ENCODE measurements around the gene PNISR.

PNISR gene

DNA sequence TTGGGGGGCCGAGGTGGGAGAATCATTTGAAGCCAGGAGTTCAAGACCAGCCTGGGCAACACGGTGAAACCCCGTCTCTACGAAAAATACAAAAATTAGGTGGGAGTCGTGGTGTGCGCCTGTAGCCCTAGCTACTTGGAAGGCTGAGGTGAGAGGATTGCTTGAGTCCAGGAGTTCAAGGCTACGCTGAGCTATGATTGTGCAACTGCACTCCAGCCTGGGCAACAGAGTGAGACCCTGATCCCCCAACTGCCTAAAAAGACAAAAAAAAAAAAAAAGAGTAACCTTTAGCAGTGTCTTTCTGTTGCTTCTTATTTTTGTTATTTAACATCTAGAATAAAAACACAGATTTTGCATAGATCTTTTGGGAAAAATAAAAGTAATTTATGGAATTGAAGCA lies 18.0 kb downstream of the PNISR start:
- DNase-seq (ENCODE audit: low read depth) = no peak
- H3K4me3 ChIP-seq (ENCODE audit: low read depth, low read length) = no peak overlapping the region
- TF ChIP-seq, protein P1, sequence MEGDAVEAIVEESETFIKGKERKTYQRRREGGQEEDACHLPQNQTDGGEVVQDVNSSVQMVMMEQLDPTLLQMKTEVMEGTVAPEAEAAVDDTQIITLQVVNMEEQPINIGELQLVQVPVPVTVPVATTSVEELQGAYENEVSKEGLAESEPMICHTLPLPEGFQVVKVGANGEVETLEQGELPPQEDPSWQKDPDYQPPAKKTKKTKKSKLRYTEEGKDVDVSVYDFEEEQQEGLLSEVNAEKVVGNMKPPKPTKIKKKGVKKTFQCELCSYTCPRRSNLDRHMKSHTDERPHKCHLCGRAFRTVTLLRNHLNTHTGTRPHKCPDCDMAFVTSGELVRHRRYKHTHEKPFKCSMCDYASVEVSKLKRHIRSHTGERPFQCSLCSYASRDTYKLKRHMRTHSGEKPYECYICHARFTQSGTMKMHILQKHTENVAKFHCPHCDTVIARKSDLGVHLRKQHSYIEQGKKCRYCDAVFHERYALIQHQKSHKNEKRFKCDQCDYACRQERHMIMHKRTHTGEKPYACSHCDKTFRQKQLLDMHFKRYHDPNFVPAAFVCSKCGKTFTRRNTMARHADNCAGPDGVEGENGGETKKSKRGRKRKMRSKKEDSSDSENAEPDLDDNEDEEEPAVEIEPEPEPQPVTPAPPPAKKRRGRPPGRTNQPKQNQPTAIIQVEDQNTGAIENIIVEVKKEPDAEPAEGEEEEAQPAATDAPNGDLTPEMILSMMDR (conservative IDR thresholded peaks at IDR 0.05; ENCODE audit: low read depth, low read length) = no peak

DNA sequence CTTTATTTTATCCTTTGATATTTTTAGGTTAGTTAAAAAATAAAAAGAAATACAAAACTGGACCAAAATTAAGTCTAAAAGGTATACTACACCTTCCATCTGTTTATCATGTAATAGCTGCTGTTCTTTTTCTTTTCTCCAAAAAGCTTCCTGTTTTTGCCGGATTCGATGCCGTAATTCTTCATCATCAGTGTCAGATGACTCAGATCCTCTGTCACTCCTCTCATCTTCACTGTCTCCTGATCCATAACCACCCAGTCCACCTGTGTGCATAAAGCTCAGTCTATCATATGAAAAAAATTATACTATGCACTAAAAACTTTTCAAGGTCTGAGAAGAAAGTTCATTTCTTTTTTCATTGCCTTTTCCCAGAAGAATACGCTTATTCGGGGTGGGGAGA lies 22.7 kb downstream of the PNISR start:
- TF ChIP-seq, protein P1 (conservative IDR thresholded peaks at IDR 0.05; ENCODE audit: low read depth, low read length) = no peak
- no peak for DNase-seq (ENCODE audit: low read depth)
- H3K4me3 ChIP-seq (ENCODE audit: low read depth, low read length) = no peak overlapping the region

DNA sequence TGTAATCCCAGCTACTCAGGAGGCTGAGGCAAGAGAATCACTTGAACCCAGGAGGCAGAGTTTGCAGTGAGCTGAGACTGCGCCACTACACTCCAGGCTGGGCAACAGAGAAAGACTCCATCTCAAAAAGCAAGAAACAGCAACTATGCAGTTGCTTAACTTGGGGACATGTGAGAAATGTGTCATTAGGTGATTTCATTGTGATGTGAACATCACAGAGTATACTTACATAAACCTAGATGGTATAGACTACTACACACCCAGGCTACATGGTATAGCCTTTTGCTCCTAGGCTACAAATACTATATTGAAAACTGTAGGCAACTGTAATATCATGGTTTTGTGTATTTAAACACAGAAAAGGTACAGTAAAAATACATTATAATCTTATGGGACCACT lies 27.8 kb downstream of the PNISR start:
- TF ChIP-seq, protein P1 (conservative IDR thresholded peaks at IDR 0.05; ENCODE audit: low read depth, low read length) = no peak
- no peak for DNase-seq (ENCODE audit: low read depth)
- H3K4me3 ChIP-seq (ENCODE audit: low read depth, low read length) = no peak overlapping the region

DNA sequence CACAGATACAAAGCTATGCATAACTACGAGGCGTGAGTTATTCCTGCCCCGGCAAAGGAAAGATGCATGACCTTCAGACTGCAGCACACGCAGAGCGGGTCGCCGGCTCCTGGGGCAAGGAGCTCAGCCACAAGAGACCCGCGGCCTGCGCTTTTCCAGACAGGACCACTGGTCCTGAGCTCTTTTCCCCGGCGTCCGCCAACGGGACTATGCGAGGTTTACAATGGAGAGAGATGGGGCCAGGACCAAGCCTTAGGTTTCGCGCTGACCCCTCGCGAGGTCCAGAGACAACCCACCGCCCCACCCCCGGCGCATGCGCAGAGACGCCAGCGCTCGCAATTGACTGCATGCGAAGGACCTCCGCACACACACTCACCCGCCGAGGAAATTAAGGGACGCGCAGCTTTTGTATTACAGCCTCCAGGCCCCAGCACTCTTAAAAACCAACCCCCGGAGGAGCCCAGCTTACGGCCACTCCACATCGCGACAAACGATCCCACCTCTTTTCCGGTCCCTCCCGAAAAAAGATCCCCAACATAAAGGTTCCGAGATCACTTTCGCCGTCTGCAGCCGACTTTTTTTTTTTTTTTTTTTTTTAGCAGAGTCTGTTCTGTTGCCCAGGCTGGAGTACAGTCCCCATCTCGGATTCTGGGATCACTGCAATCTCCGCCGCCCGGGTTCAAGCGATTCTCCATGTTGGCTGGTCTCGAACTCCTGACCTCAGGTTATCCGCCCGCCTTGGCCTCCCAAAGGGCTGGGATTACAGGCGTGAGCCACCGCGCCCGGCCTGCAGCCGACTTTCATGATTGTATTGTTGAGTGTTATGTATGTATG lies 31.2 kb downstream of the PNISR start, which contains the start of gene COQ3:
TSS of gene COQ3 (minus strand) at position 498 of the 834 bp plus-strand sequence. CDS start at position 482, 16 bp downstream.
- TF ChIP-seq, protein P1 (conservative IDR thresholded peaks at IDR 0.05; ENCODE audit: low read depth, low read length) = no peak
- DNase-seq (ENCODE audit: low read depth) = peak; percentile 75
- peak within 1 kb of the TSS; percentile 87 for H3K4me3 ChIP-seq (ENCODE audit: low read depth, low read length)

DNA sequence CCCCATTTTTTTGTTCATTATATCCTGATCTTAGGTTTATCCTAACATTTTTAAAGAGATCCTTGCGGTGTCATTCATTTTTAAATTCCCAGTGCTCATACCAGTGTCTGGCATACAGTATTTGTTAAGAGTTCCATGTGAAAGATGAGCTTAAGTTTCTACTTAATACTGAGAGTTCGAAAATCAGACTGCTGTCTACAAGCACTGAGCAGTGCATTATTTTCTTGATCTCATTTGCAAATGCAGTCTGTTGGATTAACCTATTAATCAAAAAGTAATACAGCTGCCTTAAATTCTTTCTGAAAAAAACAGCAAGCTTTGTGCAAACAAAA lies 31.8 kb downstream of the PNISR start:
- H3K4me3 ChIP-seq (ENCODE audit: low read depth, low read length) = peak overlapping the region; percentile 87
- TF ChIP-seq, protein P1 (conservative IDR thresholded peaks at IDR 0.05; ENCODE audit: low read depth, low read length) = no peak
- DNase-seq (ENCODE audit: low read depth) = peak; percentile 39

DNA sequence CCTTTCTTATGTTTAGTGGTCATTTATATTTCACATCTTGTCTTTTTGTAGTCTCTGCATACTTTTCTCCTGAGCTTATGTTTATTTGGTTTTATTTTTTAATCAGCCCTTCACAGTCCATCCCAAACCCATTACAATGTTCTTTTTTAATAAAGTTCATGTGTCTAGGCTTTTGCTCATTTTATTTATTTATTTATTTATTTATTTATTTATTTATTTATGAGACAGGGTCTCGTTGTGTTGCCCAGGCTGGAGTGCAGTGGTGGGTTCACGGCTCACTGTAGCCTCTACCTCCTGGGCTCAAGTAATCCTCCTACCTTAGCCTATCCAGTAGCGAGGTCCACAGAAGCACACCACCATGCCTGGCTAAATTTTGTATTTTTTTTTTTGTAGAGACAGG lies 34.2 kb downstream of the PNISR start:
- no peak for DNase-seq (ENCODE audit: low read depth)
- no peak overlapping the region for H3K4me3 ChIP-seq (ENCODE audit: low read depth, low read length)
- TF ChIP-seq, protein P1 (conservative IDR thresholded peaks at IDR 0.05; ENCODE audit: low read depth, low read length) = no peak

DNA sequence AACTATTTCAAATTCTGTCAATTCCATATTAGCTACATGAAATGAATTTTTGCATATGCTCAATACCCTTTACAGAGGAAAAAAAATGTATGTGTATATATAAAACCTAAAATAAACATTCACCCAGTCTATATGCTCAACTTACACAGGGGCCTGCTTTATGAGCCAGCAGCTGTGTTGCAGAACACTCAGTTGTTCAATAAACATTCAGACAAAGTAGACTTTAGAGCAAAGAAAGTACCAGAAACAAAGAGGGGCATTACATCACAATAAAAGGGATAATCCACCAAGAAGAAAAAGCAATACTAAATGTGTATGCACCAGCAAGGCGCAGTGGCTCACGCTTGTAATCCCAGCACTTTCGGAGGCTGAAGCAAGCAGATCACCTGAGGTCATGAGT lies 40.6 kb downstream of the PNISR start:
- H3K4me3 ChIP-seq (ENCODE audit: low read depth, low read length) = no peak overlapping the region
- TF ChIP-seq, protein P1 (conservative IDR thresholded peaks at IDR 0.05; ENCODE audit: low read depth, low read length) = no peak
- DNase-seq (ENCODE audit: low read depth) = no peak

Data from choroid plexus epithelial cell (primary cell).